IMR-90 (cell line): ENCODE results near the gene APOE. TPM values are rescaled to one million over a fixed set of nuclear protein-coding genes. Genes with fewer than 3 reads are reported as not detected.

Experiments used
- ATAC-seq: fragments of 200-7000 bp; cut with Tn5 transposase; 2 replicates; pipeline ENCODE4 v1.9.1; 2020; ENCODE audit warnings: low read depth, mild to moderate bottlenecking, moderate library complexity
- BruUV-seq: library from RNA; stranded (reverse); fragments of 400-500 nt; replicated peaks from 2 replicates; lab custom pipeline; 2021; lab: Mats Ljungman, UMichigan
- CTCF ChIA-PET: fragments of 300-600 bp; formaldehyde crosslinking; extraction: SDS; loops from one replicate; lab custom pipeline; 2021; ENCODE audit warnings: antibody characterized with exemption; lab: Yijun Ruan, JAX
- POLR2A ChIA-PET: fragments of 300-600 bp; sonication (Branson Sonifier 250); formaldehyde crosslinking; loops from one replicate; lab custom pipeline; 2022; ENCODE audit warnings: antibody characterized with exemption; ENCODE audit not compliant: unreplicated experiment; lab: Charles Lee
- DNase-seq: peaks from one replicate; pipeline ENCODE4 v3.0.0; 2013
- H2AFZ ChIP-seq: replicated peaks from 2 replicates; pipeline ENCODE3; 2013; ENCODE audit warnings: low read length, mild to moderate bottlenecking; ENCODE audit not compliant: poor library complexity
- H2AK5ac ChIP-seq: 2 replicates; pipeline ENCODE4 v1.6.1; 2013; ENCODE audit warnings: low read depth, low read length, inconsistent platforms
- H2AK9ac ChIP-seq: replicated peaks from 2 replicates; pipeline ENCODE3; 2013; ENCODE audit warnings: mild to moderate bottlenecking, low read depth, low read length, moderate library complexity; ENCODE audit not compliant: poor library complexity
- H2BK120ac ChIP-seq: 2 replicates; pipeline ENCODE4 v1.6.1; 2013; ENCODE audit warnings: low read depth, low read length, inconsistent platforms
- H2BK15ac ChIP-seq: 3 replicates; pipeline ENCODE4 v1.6.1; 2013; ENCODE audit warnings: low read depth, low read length, inconsistent platforms
- H2BK20ac ChIP-seq: 2 replicates; pipeline ENCODE4 v1.6.1; 2013; ENCODE audit warnings: low read depth, mild to moderate bottlenecking, inconsistent platforms, low read length, moderate library complexity
- H2BK5ac ChIP-seq: 2 replicates; pipeline ENCODE4 v1.6.1; 2013; ENCODE audit warnings: mild to moderate bottlenecking, low read depth, low read length, inconsistent platforms; ENCODE audit not compliant: poor library complexity, severe bottlenecking
- H3K14ac ChIP-seq: replicated peaks from 2 replicates; pipeline ENCODE4 v1.6.1; 2013; ENCODE audit warnings: low read depth, low read length, inconsistent platforms
- H3K18ac ChIP-seq: 2 replicates; pipeline ENCODE4 v1.6.1; 2013; ENCODE audit warnings: low read depth, low read length, control low read depth
- H3K23ac ChIP-seq: 2 replicates; pipeline ENCODE4 v1.6.1; 2013; ENCODE audit warnings: low read depth, low read length, inconsistent platforms
- H3K27ac ChIP-seq: 2 replicates; pipeline ENCODE4 v1.5.1; 2013; ENCODE audit warnings: mild to moderate bottlenecking, control low read depth, low read length; ENCODE audit not compliant: insufficient read depth
- H3K27me3 ChIP-seq: 2 replicates; pipeline ENCODE4 v1.6.1; 2013; ENCODE audit warnings: low read length; ENCODE audit not compliant: control insufficient read depth, insufficient read depth
- H3K36me3 ChIP-seq: 2 replicates; pipeline ENCODE4 v1.6.1; 2013; ENCODE audit warnings: low read length, mixed read lengths; ENCODE audit not compliant: control insufficient read depth, insufficient read depth
- H3K4ac ChIP-seq: 2 replicates; pipeline ENCODE4 v1.6.1; 2013; ENCODE audit warnings: low read depth, low read length, inconsistent platforms
- H3K4me1 ChIP-seq: 2 replicates; pipeline ENCODE4 v1.6.1; 2013; ENCODE audit warnings: low read length, mixed read lengths; ENCODE audit not compliant: control insufficient read depth, insufficient read depth
- H3K4me2 ChIP-seq: 2 replicates; pipeline ENCODE4 v1.6.1; 2013; ENCODE audit warnings: low read depth, mild to moderate bottlenecking, control low read depth, low read length, moderate library complexity
- H3K4me3 ChIP-seq: 2 replicates; pipeline ENCODE4 v1.5.1; 2013; ENCODE audit warnings: low read depth, mild to moderate bottlenecking, control low read depth, low read length, moderate library complexity; ENCODE audit not compliant: insufficient read depth
- H3K56ac ChIP-seq: 2 replicates; pipeline ENCODE4 v1.6.1; 2013; ENCODE audit warnings: low read length, inconsistent platforms; ENCODE audit not compliant: insufficient read depth; ENCODE audit errors: extremely low read depth
- H3K79me1 ChIP-seq, 2 experiments: 2 replicates each; pipeline ENCODE4 v1.6.1; 2013; ENCODE audit warnings: low read length in 2 of 2, inconsistent platforms in 1 of 2, low read depth in 1 of 2
- H3K9ac ChIP-seq: 2 replicates; pipeline ENCODE4 v1.6.1; 2013; ENCODE audit warnings: low read depth, low read length, control low read depth
- H3K9me1 ChIP-seq: 2 replicates; pipeline ENCODE4 v1.6.1; 2013; ENCODE audit warnings: low read length, inconsistent platforms; ENCODE audit not compliant: insufficient read depth
- H3K9me3 ChIP-seq: 2 replicates; pipeline ENCODE4 v1.6.1; 2013; ENCODE audit warnings: low read length; ENCODE audit not compliant: control insufficient read depth, insufficient read depth
- H4K20me1 ChIP-seq: 2 replicates; pipeline ENCODE4 v1.6.1; 2013; ENCODE audit warnings: low read length, inconsistent platforms; ENCODE audit not compliant: insufficient read depth
- H4K5ac ChIP-seq: 2 replicates; pipeline ENCODE4 v1.6.1; 2013; ENCODE audit warnings: mild to moderate bottlenecking, low read depth, low read length, control low read depth
- H4K8ac ChIP-seq, 2 experiments: 2 replicates each; pipeline ENCODE4 v1.6.1; 2013; ENCODE audit warnings: low read depth in 2 of 2, low read length in 2 of 2, control low read depth in 1 of 2, inconsistent platforms in 1 of 2
- H4K91ac ChIP-seq: 2 replicates; pipeline ENCODE4 v1.6.1; 2013; ENCODE audit warnings: low read depth, low read length, inconsistent platforms; ENCODE audit not compliant: insufficient read depth
- BHLHE40 ChIP-seq: fragments of 150-350 bp; IDR thresholded peaks from 2 replicates; pipeline ENCODE4 v1.6.1; 2016; ENCODE audit warnings: mild to moderate bottlenecking, low read depth, low read length
- CEBPB ChIP-seq: IDR thresholded peaks from 2 replicates; pipeline ENCODE4 v1.6.1; 2012; ENCODE audit warnings: low read depth, low read length, improper control_type of control experiment
- CHD1 ChIP-seq: IDR thresholded peaks from 2 replicates; pipeline ENCODE4 v1.6.1; 2012; ENCODE audit warnings: low read depth, low read length, improper control_type of control experiment
- MAFK ChIP-seq: IDR thresholded peaks from 2 replicates; pipeline ENCODE4 v1.6.1; 2012; ENCODE audit warnings: low read depth, low read length, improper control_type of control experiment
- MAZ ChIP-seq: IDR thresholded peaks from 2 replicates; pipeline ENCODE4 v1.6.1; 2012; ENCODE audit warnings: low read depth, mild to moderate bottlenecking, low read length, improper control_type of control experiment, moderate library complexity, borderline replicate concordance
- MXI1 ChIP-seq: IDR thresholded peaks from 2 replicates; pipeline ENCODE4 v1.6.1; 2012; ENCODE audit warnings: low read depth, mild to moderate bottlenecking, low read length, moderate library complexity, borderline replicate concordance
- NFE2L2 ChIP-seq: fragments of 150-350 bp; IDR thresholded peaks from 2 replicates; pipeline ENCODE4 v1.6.1; 2016; ENCODE audit warnings: low read depth, mild to moderate bottlenecking, low read length
- POLR2A ChIP-seq: IDR thresholded peaks from 2 replicates; pipeline ENCODE4 v1.6.1; 2012; ENCODE audit warnings: mild to moderate bottlenecking, low read depth, low read length
- RAD21 ChIP-seq: IDR thresholded peaks from 2 replicates; pipeline ENCODE4 v1.6.1; 2012; ENCODE audit warnings: low read length, improper control_type of control experiment
- RCOR1 ChIP-seq: IDR thresholded peaks from 2 replicates; pipeline ENCODE4 v1.6.1; 2012; ENCODE audit warnings: mild to moderate bottlenecking, low read length, improper control_type of control experiment; ENCODE audit not compliant: insufficient replicate concordance
- RFX5 ChIP-seq: IDR thresholded peaks from 2 replicates; pipeline ENCODE4 v1.8.0; 2012; ENCODE audit warnings: low read depth, mild to moderate bottlenecking, low read length, moderate library complexity
- SMC3 ChIP-seq: fragments of 150-350 bp; IDR thresholded peaks from 2 replicates; pipeline ENCODE4 v1.6.1; 2016; ENCODE audit warnings: low read depth, mild to moderate bottlenecking, antibody characterized with exemption, low read length, moderate library complexity
- USF2 ChIP-seq: fragments of 150-350 bp; IDR thresholded peaks from 2 replicates; pipeline ENCODE4 v1.6.1; 2017; ENCODE audit warnings: mild to moderate bottlenecking, antibody characterized with exemption, low read length, low read depth
- WGBS, 2 experiments: methylation state at CpG; one replicate each; pipeline versions ENCODE4 v1.1.5 to v1.1.7; 2013; ENCODE audit warnings: missing lambda C conversion rate in 2 of 2; ENCODE audit not compliant: insufficient read length in 1 of 2; ENCODE audit errors: extremely low coverage in 2 of 2; 5-methylcytosine and 5-hydroxymethylcytosine counted together
- dilution Hi-C: fragments of 300-500 bp; cut with HindIII; formaldehyde crosslinking; loops from one replicate; pipeline ENCODE4 v1.14.3; 2018; ENCODE audit warnings: low sequenced_read_pairs; ENCODE audit not compliant: unreplicated experiment
- in situ Hi-C: fragments of 300-500 bp; cut with MboI; formaldehyde crosslinking; loops from 3 replicates; pipeline ENCODE4 v1.14.3; 2019; ENCODE audit warnings: low sequenced_read_pairs, inconsistent platforms, mixed read lengths
- intact Hi-C: fragments of 100-400 bp; cut with micrococcal nuclease; formaldehyde crosslinking; loops from 2 replicates; pipeline ENCODE4 v1.10.0; 2022
- polyA plus RNA-seq, 3 experiments: library from polyadenylated mRNA; depleted of rRNA; stranded (reverse); fragments of >200 nt; gene quantifications; 2 replicates each; pipeline ENCODE4 v1.2.3, GENCODE V29; 2012; ENCODE audit warnings: low replicate concordance in 1 of 3
- total RNA-seq: library from RNA; depleted of rRNA; stranded (reverse); fragments of >200 nt; gene quantifications from 2 replicates; pipeline ENCODE4 v1.2.3, GENCODE V29; 2012
- TF ChIP-seq, protein P1 (sequence below): fragments of 150-350 bp; IDR thresholded peaks from 2 replicates; pipeline ENCODE4 v1.6.1; 2016; ENCODE audit warnings: low read depth, mild to moderate bottlenecking, low read length, moderate library complexity, borderline replicate concordance
- TF ChIP-seq, protein P2 (sequence below): conservative IDR thresholded peaks from 2 replicates; pipeline ENCODE4 v1.5.1; 2012; ENCODE audit warnings: mild to moderate bottlenecking, low read depth, low read length, improper control_type of control experiment

APOE gene
- total and polyA plus RNA-seq, 2 of the 4 experiments (the other 2 are of a cell fraction): 0.18 to 2.0 TPM

DNA sequence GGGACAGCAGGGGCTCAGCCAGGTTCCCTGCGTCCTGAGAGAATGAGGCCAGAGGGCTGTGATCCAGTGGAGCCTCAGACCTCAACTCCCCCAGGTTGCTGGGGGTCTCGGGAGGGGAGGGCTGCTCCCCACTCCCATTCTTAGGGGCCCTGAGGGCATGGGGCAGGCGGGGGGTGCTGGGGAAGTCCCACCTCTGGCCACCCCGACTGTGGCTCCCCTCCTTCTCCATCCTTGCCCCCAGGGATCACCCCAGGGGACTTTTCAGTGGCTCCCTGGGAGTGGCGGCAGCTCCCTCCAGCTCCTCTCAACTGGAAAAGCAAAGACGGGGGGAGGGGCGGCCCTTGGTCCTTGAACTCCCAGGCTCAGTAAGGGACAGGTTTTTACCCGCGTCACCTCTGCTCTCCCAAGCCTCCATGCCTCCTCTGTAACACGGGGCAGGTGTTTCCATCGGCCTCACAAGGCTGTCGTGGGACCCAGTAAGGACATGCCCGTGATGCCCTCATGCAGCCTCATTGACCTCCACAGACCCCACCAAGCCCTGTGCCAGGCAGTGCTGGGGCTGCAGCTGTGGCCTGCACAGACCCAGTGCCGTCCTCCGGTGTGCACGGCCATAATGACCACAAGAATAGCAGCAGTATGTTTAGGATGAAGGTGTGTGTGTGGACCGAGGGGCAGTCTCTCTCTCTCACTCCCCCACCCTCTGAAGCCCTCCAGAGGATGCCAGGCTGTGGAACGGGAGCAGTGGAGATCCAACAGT, 26.1 kb upstream of the APOE start:
- peaks cover 18 to 57% of the 10 kb centered on the region in 2 experiments for H3K79me1 ChIP-seq
- H3K4me1 ChIP-seq: 0 out of 2 replicates have a peak, but pooled peaks cover 1% of the 10 kb centered on the region
- no peak overlapping the region for H3K56ac ChIP-seq
- H3K9me3 ChIP-seq: no peaks in the 10 kb centered on the region
- no peak overlapping the region for H4K8ac ChIP-seq
- H3K4ac ChIP-seq: no peak overlapping the region
- peaks cover 9% of the 10 kb centered on the region; the same call in 1 of the 2 replicates for H3K9me1 ChIP-seq
- CTCF ChIA-PET: no interaction called here
- no peak overlapping the region for H2BK20ac ChIP-seq
- H2AK5ac ChIP-seq: no peak overlapping the region
- H3K18ac ChIP-seq: no peak overlapping the region
- DNase-seq (no peak), ATAC-seq (no peak)
- H2BK5ac ChIP-seq: no peak overlapping the region
- BruUV-seq: no TSS peak
- no peak overlapping the region for H3K4me3 ChIP-seq
- POLR2A ChIA-PET: no interaction called here
- no peak overlapping the region for H2BK15ac ChIP-seq
- no peak overlapping the region for H3K23ac ChIP-seq
- dilution Hi-C loops: no loop called here
- no peak overlapping the region for H4K5ac ChIP-seq
- H3K27me3 ChIP-seq: no peaks in the 10 kb centered on the region
- no peak overlapping the region for H2BK120ac ChIP-seq
- H2AFZ ChIP-seq: no peak overlapping the region
- H3K4me2 ChIP-seq: no peak overlapping the region
- H3K27ac ChIP-seq: no peak overlapping the region
- H3K14ac ChIP-seq: no peak overlapping the region
- H2AK9ac ChIP-seq: no peak overlapping the region
- no peak overlapping the region for H3K9ac ChIP-seq
- H3K36me3 ChIP-seq: peaks cover 65% of the 10 kb centered on the region
- in situ Hi-C loops: no loop called here
- H4K20me1 ChIP-seq: peaks cover 4% of the 10 kb centered on the region
- H4K91ac ChIP-seq: no peak overlapping the region
- WGBS, 2 experiments: 100% methylated on average over 1 of the region's 18 CpGs; no CpG with 5 or more reads in 1 of the 2 experiments
- intact Hi-C loops: no loop called here
- TF ChIP-seq RAD21 (no peak), MAFK (no peak), NFE2L2 (no peak), RCOR1 (no peak), POLR2A (no peak), CEBPB (no peak), RFX5 (no peak), SMC3 (no peak), MXI1 (no peak), BHLHE40 (no peak), USF2 (no peak), CHD1 (no peak), MAZ (no peak)
- TF ChIP-seq, protein P1, sequence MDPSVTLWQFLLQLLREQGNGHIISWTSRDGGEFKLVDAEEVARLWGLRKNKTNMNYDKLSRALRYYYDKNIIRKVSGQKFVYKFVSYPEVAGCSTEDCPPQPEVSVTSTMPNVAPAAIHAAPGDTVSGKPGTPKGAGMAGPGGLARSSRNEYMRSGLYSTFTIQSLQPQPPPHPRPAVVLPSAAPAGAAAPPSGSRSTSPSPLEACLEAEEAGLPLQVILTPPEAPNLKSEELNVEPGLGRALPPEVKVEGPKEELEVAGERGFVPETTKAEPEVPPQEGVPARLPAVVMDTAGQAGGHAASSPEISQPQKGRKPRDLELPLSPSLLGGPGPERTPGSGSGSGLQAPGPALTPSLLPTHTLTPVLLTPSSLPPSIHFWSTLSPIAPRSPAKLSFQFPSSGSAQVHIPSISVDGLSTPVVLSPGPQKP: no peak
- TF ChIP-seq, protein P2, sequence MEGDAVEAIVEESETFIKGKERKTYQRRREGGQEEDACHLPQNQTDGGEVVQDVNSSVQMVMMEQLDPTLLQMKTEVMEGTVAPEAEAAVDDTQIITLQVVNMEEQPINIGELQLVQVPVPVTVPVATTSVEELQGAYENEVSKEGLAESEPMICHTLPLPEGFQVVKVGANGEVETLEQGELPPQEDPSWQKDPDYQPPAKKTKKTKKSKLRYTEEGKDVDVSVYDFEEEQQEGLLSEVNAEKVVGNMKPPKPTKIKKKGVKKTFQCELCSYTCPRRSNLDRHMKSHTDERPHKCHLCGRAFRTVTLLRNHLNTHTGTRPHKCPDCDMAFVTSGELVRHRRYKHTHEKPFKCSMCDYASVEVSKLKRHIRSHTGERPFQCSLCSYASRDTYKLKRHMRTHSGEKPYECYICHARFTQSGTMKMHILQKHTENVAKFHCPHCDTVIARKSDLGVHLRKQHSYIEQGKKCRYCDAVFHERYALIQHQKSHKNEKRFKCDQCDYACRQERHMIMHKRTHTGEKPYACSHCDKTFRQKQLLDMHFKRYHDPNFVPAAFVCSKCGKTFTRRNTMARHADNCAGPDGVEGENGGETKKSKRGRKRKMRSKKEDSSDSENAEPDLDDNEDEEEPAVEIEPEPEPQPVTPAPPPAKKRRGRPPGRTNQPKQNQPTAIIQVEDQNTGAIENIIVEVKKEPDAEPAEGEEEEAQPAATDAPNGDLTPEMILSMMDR: no peak
